Measurements from ENCODE around the gene ATP11C.

Gene ATP11C

DNA sequence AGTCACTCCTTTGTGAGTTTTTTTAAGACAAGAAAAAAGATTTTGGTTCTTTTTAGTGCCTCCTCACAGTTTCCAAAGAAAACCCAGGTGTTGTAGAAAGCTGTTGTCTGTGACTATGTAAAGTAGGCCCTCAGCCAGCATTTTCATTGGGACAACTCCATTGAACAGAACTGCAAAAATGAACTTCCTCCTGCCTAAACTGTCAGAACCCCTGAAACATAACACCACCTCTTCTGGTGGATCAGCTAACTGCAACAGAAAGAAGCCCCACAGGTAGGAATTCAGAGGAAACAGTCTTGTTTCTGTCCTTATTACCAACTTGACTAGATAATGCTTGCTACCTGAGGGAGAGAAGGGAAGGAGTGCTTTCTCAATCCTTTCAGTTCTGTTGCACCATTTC lies 3.4 kb upstream of the ATP11C start:
- H3K4me3 ChIP-seq (ENCODE audit: control insufficient read depth, low read depth, low read length) = no peak overlapping the region
- DNase-seq (ENCODE audit: low read depth) = no peak
- TF ChIP-seq, protein P1, sequence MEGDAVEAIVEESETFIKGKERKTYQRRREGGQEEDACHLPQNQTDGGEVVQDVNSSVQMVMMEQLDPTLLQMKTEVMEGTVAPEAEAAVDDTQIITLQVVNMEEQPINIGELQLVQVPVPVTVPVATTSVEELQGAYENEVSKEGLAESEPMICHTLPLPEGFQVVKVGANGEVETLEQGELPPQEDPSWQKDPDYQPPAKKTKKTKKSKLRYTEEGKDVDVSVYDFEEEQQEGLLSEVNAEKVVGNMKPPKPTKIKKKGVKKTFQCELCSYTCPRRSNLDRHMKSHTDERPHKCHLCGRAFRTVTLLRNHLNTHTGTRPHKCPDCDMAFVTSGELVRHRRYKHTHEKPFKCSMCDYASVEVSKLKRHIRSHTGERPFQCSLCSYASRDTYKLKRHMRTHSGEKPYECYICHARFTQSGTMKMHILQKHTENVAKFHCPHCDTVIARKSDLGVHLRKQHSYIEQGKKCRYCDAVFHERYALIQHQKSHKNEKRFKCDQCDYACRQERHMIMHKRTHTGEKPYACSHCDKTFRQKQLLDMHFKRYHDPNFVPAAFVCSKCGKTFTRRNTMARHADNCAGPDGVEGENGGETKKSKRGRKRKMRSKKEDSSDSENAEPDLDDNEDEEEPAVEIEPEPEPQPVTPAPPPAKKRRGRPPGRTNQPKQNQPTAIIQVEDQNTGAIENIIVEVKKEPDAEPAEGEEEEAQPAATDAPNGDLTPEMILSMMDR (conservative IDR thresholded peaks at IDR 0.05; ENCODE audit: control insufficient read depth, insufficient read depth, low read depth, low read length) = no peak

DNA sequence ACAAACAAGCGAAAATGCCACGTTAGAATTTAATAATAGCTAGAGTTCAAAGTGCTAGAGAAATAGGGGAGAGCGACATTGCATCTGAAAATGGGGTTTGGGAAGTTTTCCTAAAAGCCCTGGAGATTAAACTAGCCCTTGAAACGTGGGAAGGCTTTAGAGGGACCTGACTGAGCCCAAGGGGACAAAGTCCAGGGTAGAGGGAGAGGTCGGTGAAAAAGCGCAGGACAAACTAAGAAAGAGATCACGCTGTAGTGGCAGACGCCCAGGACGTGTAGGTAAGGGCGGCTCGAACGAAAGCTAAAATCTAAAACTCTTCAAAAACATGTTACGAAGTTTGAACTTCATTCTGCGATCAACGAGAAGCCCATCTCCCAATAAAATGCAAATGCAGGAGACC lies 1.1 kb upstream of the ATP11C start:
- H3K4me3 ChIP-seq (ENCODE audit: control insufficient read depth, low read depth, low read length) = peak overlapping the region; percentile 58
- DNase-seq (ENCODE audit: low read depth) = no peak
- TF ChIP-seq, protein P1 (conservative IDR thresholded peaks at IDR 0.05; ENCODE audit: control insufficient read depth, insufficient read depth, low read depth, low read length) = no peak

DNA sequence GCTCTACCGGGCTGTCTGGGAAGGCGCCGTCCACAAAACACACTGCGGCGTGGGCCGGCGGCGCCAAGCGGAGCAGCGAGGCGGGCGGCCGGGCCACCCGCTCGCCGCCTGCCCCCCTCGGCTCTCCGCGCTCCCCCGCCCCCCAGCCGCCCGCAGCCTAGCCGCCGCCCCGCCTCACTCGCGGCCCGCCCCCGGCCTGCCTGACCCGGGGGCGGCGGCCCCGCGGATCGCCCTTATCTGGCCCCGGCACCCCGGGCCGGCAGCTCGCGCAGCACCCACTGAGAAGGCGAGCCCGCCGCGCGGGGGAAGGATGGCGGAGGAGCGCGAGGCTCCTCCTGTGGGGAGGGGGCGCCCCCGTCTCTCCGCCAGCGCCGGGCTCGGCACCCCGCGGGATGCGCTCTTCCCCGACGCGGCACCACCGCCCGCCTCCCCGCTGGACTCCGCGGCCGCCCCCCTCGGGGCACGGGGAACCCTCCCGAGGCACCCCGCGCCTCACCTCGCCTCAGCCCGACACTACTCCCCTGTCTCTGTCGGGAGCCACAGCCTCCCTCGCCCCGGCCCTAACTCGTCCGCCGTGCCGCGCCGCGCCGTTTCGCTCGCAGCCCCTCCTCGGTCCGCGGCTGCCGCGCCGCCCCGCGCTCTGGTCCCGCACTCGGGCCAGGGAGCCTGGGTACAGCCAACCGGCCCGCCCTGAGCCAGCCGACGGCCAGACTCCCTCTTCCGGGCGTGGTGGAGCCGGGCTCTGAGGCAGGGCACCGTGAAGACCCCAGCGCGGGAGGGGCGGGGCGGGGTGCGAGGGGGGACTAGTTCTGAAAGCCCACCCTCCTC lies 566 bp downstream of the ATP11C start:
- DNase-seq (ENCODE audit: low read depth) = no peak
- TF ChIP-seq, protein P1 (conservative IDR thresholded peaks at IDR 0.05; ENCODE audit: control insufficient read depth, insufficient read depth, low read depth, low read length) = no peak

DNA sequence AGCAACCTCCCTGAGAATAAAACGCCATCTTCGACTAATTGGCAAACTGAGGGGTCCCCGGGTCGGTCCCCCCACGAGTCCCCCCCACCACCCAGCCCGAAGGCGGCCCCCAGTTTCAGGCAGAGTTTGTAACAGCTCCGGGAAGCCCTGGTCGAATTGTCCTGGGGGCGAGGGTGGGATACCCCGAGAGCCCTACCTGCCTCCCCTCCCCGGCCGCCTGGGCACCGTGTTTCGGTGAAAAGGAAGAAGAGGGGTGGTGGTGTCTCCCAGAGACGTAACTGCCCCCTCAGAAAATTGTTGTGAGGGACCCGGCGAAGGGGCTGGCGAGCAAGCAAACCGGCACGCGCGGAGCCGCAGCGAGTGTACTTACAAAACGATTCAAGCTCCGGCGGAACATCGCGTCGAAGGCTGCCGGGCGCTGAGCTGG lies 1.2 kb downstream of the ATP11C start:
- TF ChIP-seq, protein P1 (conservative IDR thresholded peaks at IDR 0.05; ENCODE audit: control insufficient read depth, insufficient read depth, low read depth, low read length) = no peak
- no peak for DNase-seq (ENCODE audit: low read depth)

More for the DNA sequence above, 566 bp downstream of the ATP11C start:
- H3K4me3 ChIP-seq (ENCODE audit: control insufficient read depth, low read depth, low read length) = peak overlapping the region; percentile 65

DNA sequence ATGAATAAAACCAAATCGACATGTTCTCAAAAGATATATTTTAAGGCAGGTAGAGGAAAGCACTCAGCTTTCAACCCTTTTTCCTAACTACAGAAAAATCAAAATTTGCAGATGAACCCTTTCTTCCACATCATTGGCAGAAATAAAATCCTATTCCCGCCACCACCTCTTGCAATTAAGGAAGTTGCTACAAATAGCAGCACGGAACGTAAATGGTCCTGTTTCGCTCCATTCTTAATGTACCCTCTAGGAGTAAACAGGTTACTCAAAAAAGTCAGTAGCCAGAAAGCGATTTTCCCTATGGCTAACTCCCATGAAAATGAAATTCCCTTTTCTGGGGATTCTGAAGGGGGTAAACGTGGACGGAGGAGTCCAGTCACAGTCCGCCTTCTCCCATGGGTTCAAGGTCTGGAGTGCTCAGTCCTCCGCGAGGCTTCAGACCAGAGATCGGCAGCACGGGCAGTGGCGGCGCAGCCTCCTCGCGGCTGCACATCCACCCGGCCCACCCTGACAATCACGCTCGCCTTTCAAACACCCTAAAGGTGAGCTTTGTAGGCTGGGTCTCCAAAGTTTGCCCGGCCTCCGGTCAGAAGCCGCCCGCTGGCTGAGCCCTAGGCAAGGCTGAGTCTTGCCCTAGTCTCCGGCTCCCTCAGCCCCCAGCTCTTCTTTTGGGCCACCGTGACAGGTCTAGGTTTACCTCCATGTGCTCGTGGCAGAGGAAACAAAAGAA lies 1.8 kb downstream of the ATP11C start:
- peak overlapping the region; percentile 65 for H3K4me3 ChIP-seq (ENCODE audit: control insufficient read depth, low read depth, low read length)
- TF ChIP-seq, protein P1 (conservative IDR thresholded peaks at IDR 0.05; ENCODE audit: control insufficient read depth, insufficient read depth, low read depth, low read length) = no peak
- no peak for DNase-seq (ENCODE audit: low read depth)

More for the DNA sequence above, 1.2 kb downstream of the ATP11C start:
- H3K4me3 ChIP-seq (ENCODE audit: control insufficient read depth, low read depth, low read length) = peak overlapping the region; percentile 65

DNA sequence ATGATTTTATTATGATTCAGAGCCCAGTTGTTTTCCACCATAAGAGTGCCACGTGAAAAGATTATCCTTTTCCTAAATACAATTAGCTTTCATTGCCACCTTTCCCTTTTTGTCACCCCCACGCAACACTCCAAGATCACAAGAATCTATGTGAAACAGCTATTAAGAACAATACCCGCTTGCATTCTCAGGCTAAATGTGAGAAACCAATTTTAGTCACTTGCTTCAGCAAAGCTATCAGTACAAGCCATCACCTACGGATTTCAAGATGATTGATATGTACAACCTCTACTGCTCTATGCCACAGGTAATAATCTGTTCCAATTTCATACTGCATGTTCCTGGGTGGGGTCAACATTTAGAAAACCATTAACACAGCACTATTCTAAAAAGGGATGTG lies 2.5 kb downstream of the ATP11C start:
- TF ChIP-seq, protein P1 (conservative IDR thresholded peaks at IDR 0.05; ENCODE audit: control insufficient read depth, insufficient read depth, low read depth, low read length) = no peak
- peak overlapping the region; percentile 65 for H3K4me3 ChIP-seq (ENCODE audit: control insufficient read depth, low read depth, low read length)
- no peak for DNase-seq (ENCODE audit: low read depth)
